CD4-positive, alpha-beta T cell treated with Interleukin-2 at 100 ng/mL for 4 hours (primary cell): ENCODE measurements around the gene OSCP1.
"Not testable (repeated sequence)": the region's sequence is repeated elsewhere in the genome, so short reads cannot be mapped to it uniquely, and the experiment has no call there.

ENCODE experiments used
- DNase-seq: peaks from one replicate; pipeline ENCODE4 v3.0.0-alpha.2; 2020; ENCODE audit warnings: low spot score

The OSCP1 gene, protein sequence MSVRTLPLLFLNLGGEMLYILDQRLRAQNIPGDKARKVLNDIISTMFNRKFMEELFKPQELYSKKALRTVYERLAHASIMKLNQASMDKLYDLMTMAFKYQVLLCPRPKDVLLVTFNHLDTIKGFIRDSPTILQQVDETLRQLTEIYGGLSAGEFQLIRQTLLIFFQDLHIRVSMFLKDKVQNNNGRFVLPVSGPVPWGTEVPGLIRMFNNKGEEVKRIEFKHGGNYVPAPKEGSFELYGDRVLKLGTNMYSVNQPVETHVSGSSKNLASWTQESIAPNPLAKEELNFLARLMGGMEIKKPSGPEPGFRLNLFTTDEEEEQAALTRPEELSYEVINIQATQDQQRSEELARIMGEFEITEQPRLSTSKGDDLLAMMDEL

GRCh38 chr1:36450270-36450918, at the start of gene OSCP1:
TSS of gene OSCP1 (minus strand) at chr1:36450451. CDS start at chr1:36450369, 82 bp downstream.
- DNase-seq, result peak; percentile 91

DNA sequence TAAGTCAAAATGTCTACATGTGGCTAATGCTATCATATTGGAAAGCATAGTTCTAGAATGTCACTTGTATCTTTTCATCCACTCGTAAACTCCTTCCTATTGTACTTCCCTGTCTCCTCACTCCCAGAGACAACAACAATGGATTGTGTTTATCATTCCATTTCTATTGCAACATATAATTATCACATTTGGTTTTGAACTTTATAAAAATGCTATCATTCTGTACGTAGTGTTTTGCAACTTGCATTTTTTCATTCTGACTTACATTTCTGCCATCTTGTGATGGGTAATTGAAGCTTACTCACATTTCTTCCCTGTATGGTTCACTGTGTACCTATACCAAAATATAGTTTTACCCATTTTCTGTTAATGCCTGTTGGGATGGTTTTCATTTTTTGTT, 47.0 kb upstream of the OSCP1 start:
- no peak for DNase-seq

DNA sequence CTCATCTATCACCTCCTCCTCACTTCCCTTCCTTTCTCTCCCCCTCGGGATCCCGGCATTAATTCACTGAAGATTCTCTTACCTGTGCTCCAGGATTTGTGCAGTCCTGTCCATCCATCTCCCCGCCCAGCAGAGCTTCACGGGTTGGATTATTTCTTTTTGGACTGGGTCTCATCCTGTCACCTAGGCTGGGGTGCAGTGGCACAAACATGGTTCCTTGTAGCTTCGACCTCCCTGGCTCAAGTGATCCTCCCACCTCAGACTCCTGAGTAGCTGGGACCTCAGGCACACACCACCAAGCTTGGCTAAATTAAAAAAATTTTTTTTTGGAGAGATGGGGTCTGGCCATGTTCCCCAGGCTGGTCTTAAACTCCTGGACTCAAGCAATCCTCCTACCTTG, 44.7 kb upstream of the OSCP1 start:
- DNase-seq, result no peak

DNA sequence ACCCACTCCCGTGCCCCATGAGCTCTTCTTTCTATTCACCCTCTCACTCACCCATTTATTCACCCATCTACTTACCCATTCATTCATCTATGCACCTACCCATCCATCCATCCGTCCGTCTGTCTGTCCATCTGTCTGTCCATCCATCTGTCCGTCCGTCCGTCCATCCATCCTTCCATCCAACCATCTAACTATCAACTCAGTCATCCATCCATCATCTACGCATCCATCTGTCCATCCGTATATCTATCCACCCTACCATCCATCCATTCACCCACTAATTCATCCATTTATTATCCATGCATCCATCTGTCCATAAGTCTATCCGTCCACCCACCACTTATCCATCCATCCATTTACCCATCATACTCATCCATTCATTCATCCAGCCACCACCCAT, 43.3 kb upstream of the OSCP1 start:
- no peak for DNase-seq

- DNase-seq, result no peak
Observed at GRCh38 chr1:36492491-36492890, 42.2 kb upstream of the OSCP1 start.

- not testable (repeated sequence) for DNase-seq
Observed at GRCh38 chr1:36489258-36490051, 39.2 kb upstream of the OSCP1 start.

DNA sequence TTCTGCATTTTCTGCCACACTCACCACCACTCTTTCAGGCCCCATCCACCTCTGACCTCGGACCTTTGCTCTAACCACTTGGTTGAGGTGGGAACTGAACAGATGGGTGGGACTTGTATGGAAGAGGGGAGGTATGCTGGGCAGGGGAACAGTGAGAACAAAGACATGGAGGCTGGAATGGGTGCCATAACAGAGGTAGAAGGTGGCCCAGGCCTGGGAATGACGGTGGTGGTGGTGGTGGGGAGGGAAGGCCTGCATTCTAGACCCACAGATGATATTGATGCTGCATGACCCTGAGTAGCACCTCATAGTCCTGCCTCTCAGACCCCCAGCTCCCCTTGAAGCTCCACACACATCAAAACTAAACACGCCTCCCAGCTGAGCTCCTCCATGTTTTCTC, 37.7 kb upstream of the OSCP1 start:
- DNase-seq, result no peak

- not testable (repeated sequence) for DNase-seq
Observed at GRCh38 chr1:36487336-36487725, 37.1 kb upstream of the OSCP1 start.

GRCh38 chr1:36486439-36487335, 36.4 kb upstream of the OSCP1 start:
- DNase-seq, result no peak

DNA sequence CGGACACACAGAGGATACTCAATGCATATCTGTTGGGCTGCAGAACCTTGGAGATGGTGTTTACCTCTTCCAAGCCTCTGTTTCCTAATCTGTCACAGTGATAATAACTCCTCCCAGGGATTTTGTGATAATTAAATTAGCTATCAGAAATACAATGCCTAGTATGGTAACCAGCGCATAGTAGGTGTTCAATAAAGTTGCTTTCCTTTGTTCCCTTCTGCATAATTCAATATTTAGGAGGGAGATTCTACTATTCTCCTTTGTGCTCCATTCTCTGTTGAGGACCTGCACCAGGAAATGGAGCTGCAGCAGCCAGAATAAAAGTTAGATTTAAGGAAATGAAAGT, 35.8 kb upstream of the OSCP1 start:
- DNase-seq, result no peak

DNA sequence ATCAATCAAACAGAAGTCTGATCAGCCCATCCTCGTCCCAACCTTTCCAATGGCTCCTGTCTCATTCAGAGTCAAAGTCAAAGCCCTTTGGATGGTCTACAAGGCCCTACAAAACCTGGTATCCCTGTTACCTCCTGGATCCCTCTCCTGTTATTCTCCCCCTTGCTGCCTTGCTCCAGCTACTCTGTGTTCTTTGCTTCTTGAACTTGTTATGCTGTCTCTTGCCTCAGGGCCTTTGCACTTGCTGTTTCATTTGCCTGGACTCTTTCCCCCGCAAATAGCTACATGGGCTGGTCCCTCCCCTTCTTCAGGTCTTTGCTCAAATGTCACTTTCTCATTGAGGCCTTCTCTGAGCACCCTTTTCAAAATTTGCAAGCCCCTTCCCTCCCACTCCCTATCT, 33.8 kb upstream of the OSCP1 start:
- DNase-seq, result no peak

DNA sequence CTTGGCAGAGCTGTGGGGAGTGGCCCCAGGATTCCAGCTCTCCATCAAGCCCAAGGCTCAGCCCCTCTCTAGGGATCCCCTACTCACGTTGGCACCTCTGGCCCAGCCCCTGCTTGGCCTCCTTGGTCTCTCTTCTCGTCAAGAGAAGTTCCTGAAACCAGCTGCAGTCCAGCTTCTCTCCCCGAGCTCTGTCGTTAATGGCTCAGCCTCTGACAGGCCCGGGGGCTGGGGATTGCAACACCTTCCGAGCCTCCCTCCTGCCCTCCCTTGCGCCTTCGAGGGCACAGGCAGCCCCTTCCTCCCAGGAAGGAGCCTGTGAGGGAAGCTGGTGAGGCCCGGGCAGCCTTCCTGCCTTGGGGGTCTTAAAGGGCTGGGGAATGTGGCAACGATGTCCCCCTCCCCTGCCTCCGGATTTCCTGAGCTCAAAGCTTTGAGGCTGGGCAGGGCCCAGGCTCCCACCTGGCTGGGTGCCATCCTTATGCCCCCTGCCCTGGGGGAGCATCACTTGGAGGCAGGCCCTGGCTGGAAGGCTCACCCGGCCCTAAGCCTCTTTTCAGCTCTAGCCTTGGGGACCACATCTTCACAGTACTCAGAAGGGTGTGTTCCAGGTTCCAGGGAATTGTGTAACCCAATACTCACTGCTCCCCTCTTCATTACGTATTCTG, 32.6 kb upstream of the OSCP1 start, which contains the start of gene CSF3R:
CSF3R (minus strand) TSS at position 190 of the 665 bp plus-strand sequence. CDS start 3,417 bp downstream, outside the sequence.
- DNase-seq, result no peak

DNA sequence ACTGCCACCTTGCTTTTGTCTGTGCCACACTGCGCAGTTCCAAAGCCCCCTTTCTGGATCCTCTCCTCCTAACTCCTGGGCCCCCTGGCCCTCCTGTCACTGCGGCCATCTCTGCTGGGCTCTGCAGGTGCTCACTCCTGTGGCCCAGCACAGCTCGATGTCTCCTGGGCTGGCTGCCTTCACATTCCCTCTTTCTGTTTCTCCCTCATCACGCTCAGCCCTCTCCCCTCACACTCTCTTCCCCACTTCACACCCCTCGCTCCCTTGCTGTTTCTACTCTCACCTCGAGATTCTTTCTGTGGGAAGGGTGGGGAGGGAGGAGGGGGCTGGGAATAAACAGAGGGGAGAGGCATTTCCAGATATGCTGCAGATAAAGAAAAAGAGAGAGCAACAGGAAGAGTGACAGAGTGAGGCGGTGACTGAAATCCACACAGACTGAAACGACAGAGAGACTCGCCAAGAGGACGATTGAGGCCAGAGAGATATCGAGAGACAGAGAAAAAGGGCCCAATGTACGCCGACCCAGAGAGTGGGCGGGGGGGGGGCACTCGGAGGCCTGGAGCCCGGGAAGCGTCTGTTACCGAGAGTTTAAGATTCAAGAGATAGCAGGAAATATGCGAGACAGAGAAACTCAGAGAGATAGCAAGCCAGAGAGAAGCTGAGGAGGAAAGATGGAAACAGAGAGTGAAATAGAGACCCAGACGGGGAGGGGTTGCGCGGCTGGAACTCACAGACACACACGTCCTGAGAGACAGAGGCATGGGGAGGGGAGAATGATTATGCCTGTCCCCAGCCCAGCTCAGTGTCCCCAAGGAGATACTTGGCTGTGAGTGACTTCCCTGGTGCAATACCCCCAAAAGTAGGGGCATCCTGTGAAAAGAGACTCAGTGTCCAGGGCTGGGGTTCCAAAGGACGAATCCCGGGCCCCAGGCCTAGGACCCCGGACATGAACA, 31.8 kb upstream of the OSCP1 start:
- no peak for DNase-seq

DNA sequence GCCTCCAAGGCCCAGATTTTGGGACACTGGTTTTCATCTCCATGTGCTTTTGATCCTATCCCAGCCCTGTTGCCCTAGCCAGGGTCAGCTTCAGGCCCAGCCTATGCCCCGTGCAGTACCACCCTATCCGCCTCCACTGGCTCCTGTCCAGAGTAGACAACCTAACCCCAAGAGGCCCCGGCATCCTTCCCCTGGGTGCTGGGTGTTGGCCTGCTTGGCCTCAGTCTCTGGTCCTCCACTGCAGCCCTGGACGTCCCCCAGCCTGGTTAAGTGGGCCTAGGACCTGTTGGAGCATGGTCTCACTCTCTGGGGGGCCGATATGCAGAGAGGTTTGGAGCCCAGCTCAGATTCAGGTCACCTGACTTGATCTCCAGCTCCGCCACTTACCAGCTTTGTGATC, 30.8 kb upstream of the OSCP1 start:
- no peak for DNase-seq

GRCh38 chr1:36480161-36480560, 29.9 kb upstream of the OSCP1 start:
- no peak for DNase-seq

- DNase-seq, result no peak
Observed at GRCh38 chr1:36479505-36480051, 29.3 kb upstream of the OSCP1 start.

DNA sequence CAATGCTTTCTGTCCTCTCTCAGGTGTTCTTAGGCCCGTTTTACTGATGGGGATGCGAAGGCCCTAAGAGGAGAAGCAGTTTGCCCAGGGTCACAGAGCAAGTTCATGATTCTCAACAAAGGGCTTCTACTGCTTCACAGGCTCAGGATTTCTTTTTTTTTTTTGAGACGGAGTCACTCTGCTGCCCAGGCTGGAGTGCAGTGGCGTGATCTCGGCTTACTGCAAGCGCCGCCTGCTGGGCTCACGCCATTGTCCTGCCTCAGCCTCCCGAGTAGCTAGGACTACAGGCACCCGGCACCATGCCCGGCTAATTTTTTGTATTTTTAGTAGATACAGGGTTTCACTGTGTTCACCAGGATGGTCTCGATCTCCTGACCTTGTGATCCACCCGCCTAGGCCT, 27.4 kb upstream of the OSCP1 start:
- DNase-seq, result not testable (repeated sequence)

DNA sequence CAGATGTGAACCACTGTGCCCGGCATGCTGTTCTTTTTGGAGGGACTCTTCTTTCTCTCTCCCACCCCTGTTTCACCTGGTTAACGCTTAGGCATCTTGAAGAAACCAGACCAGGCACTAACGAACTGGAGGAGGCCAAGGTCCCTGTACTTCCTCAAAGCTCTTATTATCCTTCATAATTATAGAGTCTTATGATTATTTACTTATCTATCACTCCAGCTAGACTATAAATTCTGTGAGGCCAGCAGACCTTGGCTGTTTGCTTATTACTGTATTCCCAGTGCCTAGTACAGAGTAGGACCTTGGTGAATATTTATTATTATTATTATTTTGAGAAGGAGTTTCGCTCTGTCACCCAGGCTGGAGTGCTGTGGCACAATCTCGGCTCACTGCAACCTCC, 26.7 kb upstream of the OSCP1 start:
- DNase-seq, result no peak

GRCh38 chr1:36475910-36476604, 25.8 kb upstream of the OSCP1 start:
- no peak for DNase-seq
